H1 (cell line): ENCODE data around the gene WDR33. TPM values are rescaled to one million over a fixed set of nuclear protein-coding genes. Genes with fewer than 3 reads are reported as not detected.

Source experiments
- CTCF ChIA-PET: fragments of 300-600 bp; sonication (Branson Sonifier 250); formaldehyde crosslinking; loops from one replicate; lab custom pipeline; 2021; ENCODE audit not compliant: partially characterized antibody; lab: Charles Lee
- POLR2A ChIA-PET: fragments of 300-600 bp; sonication (Branson Sonifier 250); formaldehyde crosslinking; loops from one replicate; lab custom pipeline; 2021; ENCODE audit warnings: inconsistent platforms; ENCODE audit not compliant: partially characterized antibody; lab: Charles Lee
- DNase-seq, 2 experiments: peaks; one replicate each; pipeline versions ENCODE4 v3.0.0 to v3.0.0-alpha.2; 2010 to 2022; ENCODE audit warnings: low spot score in 2 of 2, low read depth in 1 of 2, mixed read lengths in 1 of 2
- FAIRE-seq: peaks from 2 replicates; lab custom pipeline; 2011; peaks lifted over from hg19 to GRCh38; lab: Jason Lieb, UNC
- H2AFZ ChIP-seq: 2 replicates; pipeline ENCODE4 v1.8.1; 2012; ENCODE audit warnings: low read length, inconsistent platforms
- H2AK5ac ChIP-seq: 2 replicates; pipeline ENCODE4 v1.6.1; 2013; ENCODE audit warnings: low read depth, low read length
- H2BK120ac ChIP-seq: replicated peaks from 2 replicates; pipeline ENCODE3; 2013; ENCODE audit warnings: low read depth, low read length, inconsistent platforms
- H2BK12ac ChIP-seq: 2 replicates; pipeline ENCODE4 v1.6.1; 2013; ENCODE audit warnings: low read depth, low read length
- H2BK15ac ChIP-seq: 2 replicates; pipeline ENCODE4 v1.6.1; 2013; ENCODE audit warnings: low read length
- H2BK20ac ChIP-seq: 2 replicates; pipeline ENCODE4 v1.6.1; 2013; ENCODE audit warnings: low read length
- H2BK5ac ChIP-seq: 2 replicates; pipeline ENCODE4 v1.6.1; 2013; ENCODE audit warnings: low read depth, low read length
- H3K14ac ChIP-seq: 2 replicates; pipeline ENCODE4 v1.6.1; 2013; ENCODE audit warnings: inconsistent platforms; ENCODE audit not compliant: insufficient read length
- H3K18ac ChIP-seq: 2 replicates; pipeline ENCODE4 v1.6.1; 2013; ENCODE audit warnings: low read length; ENCODE audit errors: extremely low read depth
- H3K23ac ChIP-seq: 2 replicates; pipeline ENCODE4 v1.6.1; 2013; ENCODE audit warnings: inconsistent platforms; ENCODE audit not compliant: insufficient read length
- H3K23me2 ChIP-seq: 2 replicates; pipeline ENCODE4 v1.6.1; 2013; ENCODE audit warnings: low read depth, low read length
- H3K27ac ChIP-seq: 2 replicates; pipeline ENCODE4 v1.6.1; 2011; ENCODE audit warnings: low read depth, low read length, inconsistent platforms
- H3K27me3 ChIP-seq, 4 experiments: replicated peaks in 1 of 4; 1 replicate in 1 of 4; 2 replicates in 3 of 4; pipeline versions ENCODE4 v1.6.1 to v1.8.1; 2011 to 2013; ENCODE audit warnings: low read length in 3 of 4, mild to moderate bottlenecking in 3 of 4, inconsistent platforms in 2 of 4, mixed read lengths in 2 of 4, moderate library complexity in 1 of 4; ENCODE audit not compliant: control insufficient read depth in 3 of 4, insufficient read depth in 3 of 4; ENCODE audit errors: extremely low read depth in 1 of 4
- H3K36me3 ChIP-seq, 4 experiments: 2 replicates each; pipeline versions ENCODE4 v1.6.1 to v1.8.1; 2011 to 2013; ENCODE audit warnings: mild to moderate bottlenecking in 4 of 4, low read length in 3 of 4, moderate library complexity in 2 of 4, control low read depth in 1 of 4, inconsistent platforms in 1 of 4; ENCODE audit not compliant: insufficient read depth in 4 of 4, control insufficient read depth in 2 of 4
- H3K4ac ChIP-seq: replicated peaks from 2 replicates; pipeline ENCODE3; 2013; ENCODE audit warnings: low read length, low read depth, mixed read lengths, inconsistent platforms; ENCODE audit not compliant: insufficient read length
- H3K4me1 ChIP-seq, 4 experiments: replicated peaks in 1 of 4; 1 replicate in 1 of 4; 2 replicates in 3 of 4; pipeline versions ENCODE4 v1.6.1 to v1.8.1; 2011 to 2013; ENCODE audit warnings: low read length in 3 of 4, inconsistent platforms in 2 of 4, mixed read lengths in 1 of 4; ENCODE audit not compliant: insufficient read depth in 4 of 4, control insufficient read depth in 3 of 4
- H3K4me2 ChIP-seq, 2 experiments: 2 replicates each; pipeline versions ENCODE4 v1.6.1 to v1.8.1; 2011 to 2013; ENCODE audit warnings: low read depth in 2 of 2, low read length in 2 of 2, control low read depth in 1 of 2, inconsistent platforms in 1 of 2, mild to moderate bottlenecking in 1 of 2; ENCODE audit not compliant: insufficient read depth in 1 of 2
- H3K4me3 ChIP-seq, 4 experiments: fragments of 200-600, 300-600 bp in 1 of 4; sonication (generic), shearing (Covaris generic), sonication (Bioruptor Twin) in 1 of 4; 2 replicates each; pipeline versions ENCODE4 v1.5.1 to v1.8.1; 2011 to 2016; ENCODE audit warnings: low read length in 4 of 4, low read depth in 3 of 4, control low read depth in 2 of 4, inconsistent platforms in 2 of 4, mild to moderate bottlenecking in 2 of 4, mixed read lengths in 1 of 4, moderate library complexity in 1 of 4; ENCODE audit not compliant: insufficient read depth in 2 of 4; ENCODE audit errors: extremely low read depth in 1 of 4
- H3K56ac ChIP-seq: replicated peaks from 2 replicates; pipeline ENCODE3; 2013; ENCODE audit warnings: low read depth, mild to moderate bottlenecking, mixed read lengths, low read length, inconsistent platforms; ENCODE audit not compliant: insufficient read length
- H3K79me1 ChIP-seq: 2 replicates; pipeline ENCODE4 v1.6.1; 2013; ENCODE audit warnings: low read depth, low read length, control low read depth
- H3K79me2 ChIP-seq, 2 experiments: 2 replicates each; pipeline versions ENCODE4 v1.6.1 to v1.8.1; 2012 to 2013; ENCODE audit warnings: low read length in 2 of 2, mild to moderate bottlenecking in 2 of 2, inconsistent platforms in 1 of 2; ENCODE audit not compliant: insufficient read depth in 2 of 2, control insufficient read depth in 1 of 2
- H3K9ac ChIP-seq, 4 experiments: replicated peaks in 1 of 4; 1 replicate in 1 of 4; 2 replicates in 3 of 4; pipeline versions ENCODE4 v1.6.1 to v1.8.1; 2011 to 2013; ENCODE audit warnings: low read depth in 3 of 4, low read length in 3 of 4, control low read depth in 2 of 4, mild to moderate bottlenecking in 2 of 4, moderate library complexity in 2 of 4, inconsistent platforms in 1 of 4; ENCODE audit errors: extremely low read depth in 1 of 4
- H3K9me3 ChIP-seq, 2 experiments: 2 replicates each; pipeline versions ENCODE4 v1.6.1 to v1.8.1; 2012 to 2013; ENCODE audit warnings: mild to moderate bottlenecking in 2 of 2, moderate library complexity in 2 of 2, control low read depth in 1 of 2, inconsistent platforms in 1 of 2, low read depth in 1 of 2, low read length in 1 of 2, mixed read lengths in 1 of 2; ENCODE audit not compliant: insufficient read depth in 2 of 2
- H4K20me1 ChIP-seq, 2 experiments: replicated peaks in 1 of 2; 2 replicates each; pipeline versions ENCODE3 to v1.8.1; 2011 to 2013; ENCODE audit warnings: inconsistent platforms in 2 of 2, low read length in 2 of 2, mild to moderate bottlenecking in 1 of 2; ENCODE audit not compliant: insufficient read depth in 2 of 2, control insufficient read depth in 1 of 2
- H4K5ac ChIP-seq: 2 replicates; pipeline ENCODE4 v1.6.1; 2013; ENCODE audit warnings: low read length, low read depth, mixed read lengths, inconsistent platforms; ENCODE audit not compliant: insufficient read length
- H4K8ac ChIP-seq: 2 replicates; pipeline ENCODE4 v1.8.0; 2013; ENCODE audit warnings: mild to moderate bottlenecking, moderate library complexity, low read length, inconsistent platforms; ENCODE audit not compliant: insufficient read depth; ENCODE audit errors: extremely low read depth
- H4K91ac ChIP-seq: replicated peaks from 2 replicates; pipeline ENCODE3; 2013; ENCODE audit warnings: low read length, mixed read lengths, inconsistent platforms; ENCODE audit not compliant: insufficient read length
- ASH2L ChIP-seq: fragments of 200-600, 300-600 bp; sonication (generic); IDR thresholded peaks from one replicate; pipeline ENCODE4 v1.7.1; 2017; ENCODE audit warnings: low read length
- ATF3 ChIP-seq: IDR thresholded peaks from 2 replicates; pipeline ENCODE4 v1.6.1; 2011; ENCODE audit warnings: low read depth, mild to moderate bottlenecking, low read length; ENCODE audit not compliant: insufficient read depth
- CREB1 ChIP-seq: IDR thresholded peaks from 2 replicates; pipeline ENCODE4 v1.6.1; 2012; ENCODE audit warnings: inconsistent platforms
- KDM1A ChIP-seq: fragments of 200-600, 300-600 bp; sonication (generic); IDR thresholded peaks from 2 replicates; pipeline ENCODE4 v1.7.1; 2016; ENCODE audit warnings: mild to moderate bottlenecking, low read length, borderline replicate concordance
- SIN3A ChIP-seq, 2 experiments: IDR thresholded peaks in 1 of 2; conservative IDR thresholded peaks in 1 of 2; 2 replicates each; pipeline ENCODE4 v1.6.1; 2011 to 2012; ENCODE audit warnings: low read length in 2 of 2, improper control_type of control experiment in 1 of 2, low read depth in 1 of 2, mild to moderate bottlenecking in 1 of 2
- TAF7 ChIP-seq: optimal IDR thresholded peaks from 2 replicates; pipeline ENCODE3; 2011; ENCODE audit warnings: low read depth, mild to moderate bottlenecking, inconsistent platforms, low read length, moderate library complexity, borderline replicate concordance
- ZNF274 ChIP-seq: IDR thresholded peaks from 2 replicates; pipeline ENCODE4 v1.7.0; 2012; ENCODE audit warnings: low read length, borderline replicate concordance; ENCODE audit errors: extremely low read depth
- WGBS, 2 experiments: shearing (Covaris generic) in 1 of 2; methylation state at CpG; one replicate each; pipeline versions ENCODE4 v1.1.6 to v1.1.7; 2013 to 2015; ENCODE audit warnings: low lambda C conversion rate in 2 of 2, mixed read lengths in 2 of 2, inconsistent platforms in 1 of 2, low coverage in 1 of 2, missing lambda C conversion rate in 1 of 2; ENCODE audit not compliant: insufficient replicate concordance in 2 of 2, insufficient coverage in 1 of 2, insufficient read length in 1 of 2; ENCODE audit errors: extremely low coverage in 1 of 2, missing lambda C conversion rate in 1 of 2; 5-methylcytosine and 5-hydroxymethylcytosine counted together
- polyA plus RNA-seq, 7 experiments: library from polyadenylated mRNA; depleted of rRNA in 3 of 7; stranded (reverse) in 5 of 7; unstranded in 2 of 7; fragments of >200 nt in 5 of 7; fragments of 200-250 nt in 2 of 7; gene quantifications; 1 replicate in 5 of 7; 2 replicates in 1 of 7; 4 replicates in 1 of 7; pipeline versions ENCODE4 v1.2.1 to v1.2.3, GENCODE V29; 2011 to 2013; ENCODE audit warnings: missing spikeins in 2 of 7, mixed read lengths in 2 of 7
- total RNA-seq: library from RNA; stranded (reverse); fragmentation: NEBNext Ultra II Directional; extraction: Animal tissue kit (Norgen Biotek cat#: 25700); gene quantifications from 2 replicates; pipeline ENCODE4 v1.2.1, GENCODE V29; 2021
- TF ChIP-seq, protein P1 (sequence below): IDR thresholded peaks from 2 replicates; pipeline ENCODE4 v1.6.1; 2012; ENCODE audit warnings: inconsistent platforms

The WDR33 gene
- total and polyA plus RNA-seq, 2 of the 8 experiments (the other 6 are each of a cell fraction or from before 2014, with no cell fraction given), result 18.1 to 82.7 TPM

DNA sequence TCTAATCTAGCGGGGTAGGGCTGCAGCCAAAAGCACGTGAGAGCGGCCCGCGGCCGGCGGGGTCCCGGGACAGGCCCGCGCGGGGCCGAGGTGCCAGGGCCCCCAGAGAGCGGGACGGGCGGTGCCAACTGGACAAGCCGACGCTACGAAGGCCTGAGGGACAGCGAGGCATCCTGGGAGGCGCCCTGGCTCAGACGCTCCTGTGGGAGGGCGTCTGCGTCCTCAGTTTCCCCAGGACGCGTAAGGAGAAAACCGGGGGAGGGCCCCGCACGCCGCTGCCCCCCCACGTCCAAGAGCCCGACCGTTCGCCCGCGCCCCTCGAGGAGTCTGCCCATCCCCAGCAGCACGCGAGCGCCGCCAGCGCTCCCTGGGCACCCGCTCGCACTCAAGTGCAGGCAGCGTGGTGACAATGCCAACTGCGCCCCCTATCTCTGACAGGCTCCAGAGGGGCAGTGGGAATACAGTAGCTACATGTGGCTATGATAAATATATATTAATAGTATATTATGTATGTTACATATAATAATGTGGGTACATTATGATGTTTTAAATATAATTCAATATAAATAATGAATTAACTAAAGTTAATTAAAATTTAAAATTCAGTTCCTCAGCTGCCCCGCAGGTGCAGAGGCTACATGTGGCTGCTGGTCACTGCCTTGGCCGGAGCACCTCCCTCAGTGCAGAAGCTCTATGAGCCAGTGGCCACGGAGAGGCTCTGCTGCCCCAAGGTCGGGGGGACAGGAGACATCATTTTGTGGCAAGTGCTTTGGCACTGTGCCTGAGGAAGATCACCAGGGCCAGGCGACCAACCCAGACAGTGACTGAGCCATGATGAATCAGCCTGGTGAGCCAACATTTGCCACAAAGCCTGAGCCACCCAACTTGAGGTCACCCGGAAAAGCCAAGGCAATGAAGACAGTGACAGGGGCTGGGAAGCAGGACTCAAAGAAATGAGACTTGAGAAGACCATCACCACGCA is 115.2 kb downstream of the WDR33 start:
- POLR2A ChIA-PET, result interaction anchor here (1.7 kb wide), 1 partner anchor 169 kb away, joined by 4 read pairs; the partner anchor contains the start of gene IWS1
- TF ChIP-seq TAF7 (no peak), ZNF274 (no peak), CREB1 (peak; percentile 34; the same call in 1 of the 2 replicates), ATF3 (no peak), ASH2L (peak; percentile 51), SIN3A (conservative IDR thresholded peaks at IDR 0.05 in 1 of 2, IDR thresholded peaks at IDR 0.05 in 1 of 2; ENCODE audit: low read depth in 1 of 2, low read length in 2 of 2) (peak in 1 of 2 experiments; percentile 9; a peak in 1 of 4 replicates), KDM1A (no peak)
- TF ChIP-seq, protein P1, sequence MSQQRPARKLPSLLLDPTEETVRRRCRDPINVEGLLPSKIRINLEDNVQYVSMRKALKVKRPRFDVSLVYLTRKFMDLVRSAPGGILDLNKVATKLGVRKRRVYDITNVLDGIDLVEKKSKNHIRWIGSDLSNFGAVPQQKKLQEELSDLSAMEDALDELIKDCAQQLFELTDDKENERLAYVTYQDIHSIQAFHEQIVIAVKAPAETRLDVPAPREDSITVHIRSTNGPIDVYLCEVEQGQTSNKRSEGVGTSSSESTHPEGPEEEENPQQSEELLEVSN, result peak; percentile 90

More for the DNA sequence above, 115.2 kb downstream of the WDR33 start:
- Histone ChIP-seq H4K91ac (no peak overlapping the region), H3K23me2 (no peaks in the 10 kb centered on the region; the same call in 1 of the 2 replicates), H2BK20ac (no peak overlapping the region), H3K27me3 (peaks cover 0 to 8% (median 5%) of the 10 kb centered on the region in 4 experiments; a peak in 3 of 7 replicates), H3K23ac (no peak overlapping the region), H4K5ac (no peak overlapping the region), H4K20me1 (no peaks in the 10 kb centered on the region), H2BK5ac (no peak overlapping the region), H2BK120ac (no peak overlapping the region), H2AK5ac (no peak overlapping the region), H3K36me3 (no peaks in the 10 kb centered on the region), H3K79me2 (no peaks in the 10 kb centered on the region), H3K14ac (no peak overlapping the region), H4K8ac (peak overlapping the region; percentile 57; the same call in 1 of the 2 replicates), H3K4me2 (peak overlapping the region; percentile 47 to 72; a peak in 3 of 4 replicates), H2BK15ac (peak overlapping the region; percentile 77; the same call in 1 of the 2 replicates), H2AFZ (peak overlapping the region; percentile 93; the same call in 1 of the 2 replicates), H3K56ac (no peak overlapping the region), H3K79me1 (no peaks in the 10 kb centered on the region), H3K9ac (no peak overlapping the region), H3K4ac (no peak overlapping the region), H3K18ac (no peak overlapping the region), H3K27ac (no peak overlapping the region), H3K4me3 (peak overlapping the region in 2 of 4 experiments; percentile 15 to 58; a peak in 4 of 8 replicates), H3K4me1 (peaks cover 0 to 4% (median 2%) of the 10 kb centered on the region in 4 experiments; a peak in 5 of 7 replicates), H2BK12ac (no peak overlapping the region), H3K9me3 (peaks cover 4 to 5% of the 10 kb centered on the region in 2 experiments)
- DNase-seq (peak in 1 of 2 experiments; percentile 82), FAIRE-seq (no peak)
- WGBS, 2 experiments, result 31% methylated on average over 46 of the region's 52 CpGs; no CpG with 5 or more reads in 1 of the 2 experiments
- CTCF ChIA-PET, result interaction anchor here (0.8 to 5.6 kb wide), 24 partner anchors 9 to 213 kb away, joined by 3 to 40 read pairs (median 6); partner anchors contain the start of gene LIMS2
